HFF-Myc (cell line): Measurements from ENCODE around the gene FST.

Experiments
- DNase-seq: peaks from one replicate; pipeline ENCODE4 v3.0.0-alpha.2; 2011; ENCODE audit warnings: low read depth; ENCODE audit errors: extremely low read depth
- H3K4me3 ChIP-seq: replicated peaks from 2 replicates; pipeline ENCODE4 v1.5.1; 2011; ENCODE audit warnings: low read depth, mild to moderate bottlenecking, control low read depth, low read length
- TF ChIP-seq, protein P1 (sequence below): IDR thresholded peaks from 2 replicates; pipeline ENCODE4 v1.5.1; 2012; ENCODE audit warnings: mild to moderate bottlenecking, low read depth, low read length, control low read depth; ENCODE audit errors: missing control alignments

FST gene

DNA sequence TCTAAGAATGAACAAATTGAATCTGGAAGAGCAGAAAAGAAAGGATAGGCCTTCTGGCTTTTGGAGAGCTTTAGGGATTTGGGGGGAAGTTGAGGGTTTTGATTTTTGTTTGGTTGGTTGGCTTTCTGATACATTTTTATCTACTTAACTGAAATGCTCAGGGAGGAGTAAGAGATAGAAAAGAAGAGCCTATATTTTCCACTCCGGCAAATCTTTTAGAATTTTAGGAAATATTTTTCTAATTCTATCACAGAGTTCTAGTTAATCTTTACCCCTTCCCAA lies 25.8 kb upstream of the FST start:
- DNase-seq, result no peak
- TF ChIP-seq, protein P1, sequence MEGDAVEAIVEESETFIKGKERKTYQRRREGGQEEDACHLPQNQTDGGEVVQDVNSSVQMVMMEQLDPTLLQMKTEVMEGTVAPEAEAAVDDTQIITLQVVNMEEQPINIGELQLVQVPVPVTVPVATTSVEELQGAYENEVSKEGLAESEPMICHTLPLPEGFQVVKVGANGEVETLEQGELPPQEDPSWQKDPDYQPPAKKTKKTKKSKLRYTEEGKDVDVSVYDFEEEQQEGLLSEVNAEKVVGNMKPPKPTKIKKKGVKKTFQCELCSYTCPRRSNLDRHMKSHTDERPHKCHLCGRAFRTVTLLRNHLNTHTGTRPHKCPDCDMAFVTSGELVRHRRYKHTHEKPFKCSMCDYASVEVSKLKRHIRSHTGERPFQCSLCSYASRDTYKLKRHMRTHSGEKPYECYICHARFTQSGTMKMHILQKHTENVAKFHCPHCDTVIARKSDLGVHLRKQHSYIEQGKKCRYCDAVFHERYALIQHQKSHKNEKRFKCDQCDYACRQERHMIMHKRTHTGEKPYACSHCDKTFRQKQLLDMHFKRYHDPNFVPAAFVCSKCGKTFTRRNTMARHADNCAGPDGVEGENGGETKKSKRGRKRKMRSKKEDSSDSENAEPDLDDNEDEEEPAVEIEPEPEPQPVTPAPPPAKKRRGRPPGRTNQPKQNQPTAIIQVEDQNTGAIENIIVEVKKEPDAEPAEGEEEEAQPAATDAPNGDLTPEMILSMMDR, result no peak
- no peak overlapping the region for H3K4me3 ChIP-seq

GRCh38 chr5:53456366-53456765 lies 24.1 kb upstream of the FST start:
- DNase-seq, result no peak
- TF ChIP-seq, protein P1, result no peak
- no peak overlapping the region for H3K4me3 ChIP-seq

DNA sequence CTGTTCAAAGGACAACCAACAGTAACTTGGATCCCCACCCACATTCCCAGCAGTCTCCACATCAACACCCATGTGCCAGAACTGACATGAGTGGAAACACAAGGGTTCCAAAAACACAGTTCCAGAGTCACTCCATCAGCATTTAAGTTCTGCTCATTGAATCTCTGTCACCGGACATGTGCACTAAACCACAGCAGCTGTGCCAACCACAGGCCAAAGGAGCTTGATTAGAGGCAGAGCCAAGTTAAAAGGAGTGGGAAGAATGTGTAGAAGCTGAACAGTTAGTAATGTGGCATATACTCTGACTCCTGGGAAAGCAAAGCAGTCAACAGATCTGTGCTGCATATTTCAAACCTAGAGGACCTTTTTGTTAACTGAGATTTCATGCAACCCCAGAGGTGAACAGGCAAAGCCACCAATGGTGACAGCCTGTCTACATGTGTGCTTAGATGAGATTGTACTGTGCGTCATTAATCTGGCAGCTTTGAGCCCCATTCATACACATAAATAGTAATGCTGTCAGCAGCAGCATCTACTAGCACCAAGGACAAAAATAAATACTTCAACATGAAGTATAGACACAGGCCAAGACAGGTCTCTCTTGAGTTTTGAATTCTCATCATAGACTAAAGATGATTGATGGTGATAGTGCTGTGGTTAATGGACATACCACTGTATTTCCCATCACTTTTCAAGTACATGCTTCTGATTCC lies 16.4 kb upstream of the FST start:
- no peak for DNase-seq
- no peak overlapping the region for H3K4me3 ChIP-seq
- TF ChIP-seq, protein P1, result no peak

- TF ChIP-seq, protein P1, result no peak
- H3K4me3 ChIP-seq, result no peak overlapping the region
- DNase-seq, result no peak
Observed at GRCh38 chr5:53464722-53465121, 15.7 kb upstream of the FST start.

- H3K4me3 ChIP-seq, result no peak overlapping the region
- DNase-seq, result peak; percentile 81
- TF ChIP-seq, protein P1, result no peak
Observed at GRCh38 chr5:53469946-53470687, 10.3 kb upstream of the FST start.

DNA sequence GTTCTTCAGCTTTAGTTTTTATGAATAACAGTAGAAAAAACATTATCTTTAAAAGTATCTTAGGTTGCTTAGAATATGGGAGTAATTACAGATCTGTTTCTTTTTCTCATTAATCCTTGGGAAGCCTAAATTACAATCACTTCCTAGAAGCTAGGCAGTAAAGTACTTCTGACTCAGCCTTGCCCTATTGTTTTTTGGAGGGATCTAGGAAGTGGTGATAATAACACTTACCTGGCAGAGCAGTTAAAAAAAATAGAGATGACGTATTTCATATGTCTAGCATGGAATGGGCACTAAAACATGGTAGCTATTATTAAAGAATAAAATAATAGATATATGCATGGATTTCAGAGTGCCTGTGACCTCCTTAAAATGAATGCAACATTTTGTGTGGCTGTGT lies 8.2 kb upstream of the FST start:
- TF ChIP-seq, protein P1, result no peak
- DNase-seq, result no peak
- no peak overlapping the region for H3K4me3 ChIP-seq
